SK-N-MC (cell line): Measurements from ENCODE around the gene LY86.

Source experiments
- DNase-seq: peaks from one replicate; pipeline ENCODE4 v3.0.0-alpha.2; 2011; ENCODE audit warnings: low read depth, low spot score
- H3K27ac ChIP-seq: fragments of 200-600 bp; sonication (generic); 2 replicates; pipeline ENCODE4 v1.5.1; 2016; ENCODE audit warnings: mixed run types
- H3K36me3 ChIP-seq: fragments of 200-600 bp; sonication (generic); 2 replicates; pipeline ENCODE4 v1.6.1; 2017; ENCODE audit warnings: antibody characterized with exemption, low read length, mixed read lengths; ENCODE audit not compliant: insufficient read depth
- H3K4me3 ChIP-seq: fragments of 200-600 bp; sonication (generic); 2 replicates; pipeline ENCODE4 v1.5.1; 2016
- H3K9ac ChIP-seq: fragments of 200-600 bp; sonication (generic); 2 replicates; pipeline ENCODE4 v1.8.0; 2017; ENCODE audit warnings: mixed run types, mixed read lengths; ENCODE audit not compliant: insufficient read length
- H3K9me3 ChIP-seq: fragments of 200-600 bp; sonication (generic); 2 replicates; pipeline ENCODE4 v1.6.1; 2017; ENCODE audit warnings: low read depth, mild to moderate bottlenecking, antibody characterized with exemption, low read length, moderate library complexity, mixed read lengths
- EZH2 ChIP-seq: fragments of 200-600 bp; sonication (generic); IDR thresholded peaks from one replicate; pipeline ENCODE4 v1.6.1; 2017; ENCODE audit warnings: antibody characterized with exemption
- FOXP2 ChIP-seq: optimal IDR thresholded peaks from 2 replicates; pipeline ENCODE3; 2011; ENCODE audit warnings: mild to moderate bottlenecking, moderate library complexity; ENCODE audit not compliant: insufficient read depth; ENCODE audit errors: extremely low read length, control extremely low read depth
- POLR2AphosphoS5 ChIP-seq: IDR thresholded peaks from 2 replicates; pipeline ENCODE4 v1.6.1; 2012; ENCODE audit warnings: mild to moderate bottlenecking, low read depth, low read length, borderline replicate concordance

LY86 gene

DNA sequence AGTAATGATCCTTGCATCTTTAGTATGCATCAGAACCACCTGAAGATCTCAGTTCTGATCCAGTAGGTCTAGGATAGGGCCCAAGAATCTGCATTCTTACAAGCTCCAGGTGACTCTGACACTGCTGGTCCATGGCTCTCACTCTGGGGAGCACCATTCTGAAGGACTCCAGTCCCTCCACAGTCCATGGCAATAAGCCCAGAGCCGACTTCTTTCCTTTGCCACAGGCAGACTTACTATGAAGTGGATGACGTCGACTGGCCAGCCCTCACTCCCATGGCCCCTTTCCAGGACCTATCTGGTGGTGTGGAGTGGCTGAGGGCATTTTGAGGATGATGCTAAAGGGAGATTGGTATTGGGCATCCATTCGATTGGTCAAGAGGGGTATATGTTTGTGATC lies 21.8 kb upstream of the LY86 start:
- no peak overlapping the region for H3K4me3 ChIP-seq
- H3K9ac ChIP-seq, result no peak overlapping the region
- no peak for TF ChIP-seq POLR2AphosphoS5
- H3K9me3 ChIP-seq, result no peaks in the 10 kb centered on the region
- no peaks in the 10 kb centered on the region for H3K36me3 ChIP-seq
- DNase-seq, result no peak
- no peak overlapping the region for H3K27ac ChIP-seq

DNA sequence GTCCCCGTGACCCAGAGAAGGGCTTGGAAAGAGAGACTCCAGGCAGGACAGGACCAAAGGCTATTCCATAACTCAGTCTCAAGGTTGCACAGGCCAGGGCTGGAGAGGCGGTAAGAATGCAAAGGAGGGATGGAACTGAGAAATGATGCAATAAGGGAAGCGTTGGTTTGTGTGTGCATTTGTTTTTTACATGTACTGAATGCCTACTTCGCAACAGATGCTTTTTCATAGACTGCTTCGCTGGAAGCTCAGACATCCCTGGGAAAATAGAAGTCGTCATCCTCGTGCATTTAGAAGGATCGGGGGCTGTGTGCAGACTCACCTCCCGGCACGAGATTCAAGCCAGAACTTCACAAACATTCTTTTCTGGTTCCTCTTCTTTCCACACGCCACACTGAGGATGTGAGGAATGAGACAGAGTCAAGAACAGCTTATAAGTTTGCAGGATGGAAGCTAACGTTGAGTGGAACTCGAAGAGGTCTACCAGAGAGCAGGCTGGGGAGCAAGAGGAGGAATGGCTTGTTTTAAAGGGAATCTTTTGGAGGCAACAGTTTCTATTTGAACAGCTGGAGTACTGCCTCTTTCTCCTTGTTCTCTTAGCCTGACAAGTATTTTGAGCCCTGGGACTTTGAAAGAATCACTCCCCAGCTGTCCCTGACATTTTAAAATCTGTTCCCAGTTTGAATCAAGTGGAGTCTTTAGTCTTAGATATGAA lies 19.3 kb upstream of the LY86 start:
- H3K36me3 ChIP-seq, result no peaks in the 10 kb centered on the region
- TF ChIP-seq EZH2, result no peak
- no peak for TF ChIP-seq POLR2AphosphoS5
- TF ChIP-seq FOXP2, result no peak
- no peak overlapping the region for H3K4me3 ChIP-seq
- no peaks in the 10 kb centered on the region for H3K9me3 ChIP-seq
- DNase-seq, result no peak
- no peak overlapping the region for H3K27ac ChIP-seq
- no peak overlapping the region for H3K9ac ChIP-seq

DNA sequence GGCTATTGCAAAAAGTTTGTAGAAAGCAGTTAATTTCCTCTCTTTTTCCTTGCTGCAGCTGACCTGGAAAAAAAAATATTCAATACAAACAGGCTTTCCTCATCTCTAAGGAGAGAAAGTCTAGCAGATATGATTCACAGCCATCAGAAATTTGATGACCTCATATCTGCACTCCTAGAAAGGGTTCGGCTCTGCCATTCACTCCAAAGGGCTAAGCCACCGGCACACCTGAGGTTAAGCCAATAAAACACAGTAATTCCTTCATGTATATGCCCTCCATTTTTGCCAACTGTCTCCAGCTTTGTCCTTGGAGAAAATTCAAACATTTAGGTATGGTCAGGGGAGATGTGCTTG lies 18.7 kb upstream of the LY86 start:
- TF ChIP-seq EZH2 (no peak), FOXP2 (no peak), POLR2AphosphoS5 (no peak)
- no peak for DNase-seq
- no peaks in the 10 kb centered on the region for H3K36me3 ChIP-seq
- H3K9me3 ChIP-seq, result no peaks in the 10 kb centered on the region
- no peak overlapping the region for H3K4me3 ChIP-seq
- H3K9ac ChIP-seq, result no peak overlapping the region
- H3K27ac ChIP-seq, result no peak overlapping the region

DNA sequence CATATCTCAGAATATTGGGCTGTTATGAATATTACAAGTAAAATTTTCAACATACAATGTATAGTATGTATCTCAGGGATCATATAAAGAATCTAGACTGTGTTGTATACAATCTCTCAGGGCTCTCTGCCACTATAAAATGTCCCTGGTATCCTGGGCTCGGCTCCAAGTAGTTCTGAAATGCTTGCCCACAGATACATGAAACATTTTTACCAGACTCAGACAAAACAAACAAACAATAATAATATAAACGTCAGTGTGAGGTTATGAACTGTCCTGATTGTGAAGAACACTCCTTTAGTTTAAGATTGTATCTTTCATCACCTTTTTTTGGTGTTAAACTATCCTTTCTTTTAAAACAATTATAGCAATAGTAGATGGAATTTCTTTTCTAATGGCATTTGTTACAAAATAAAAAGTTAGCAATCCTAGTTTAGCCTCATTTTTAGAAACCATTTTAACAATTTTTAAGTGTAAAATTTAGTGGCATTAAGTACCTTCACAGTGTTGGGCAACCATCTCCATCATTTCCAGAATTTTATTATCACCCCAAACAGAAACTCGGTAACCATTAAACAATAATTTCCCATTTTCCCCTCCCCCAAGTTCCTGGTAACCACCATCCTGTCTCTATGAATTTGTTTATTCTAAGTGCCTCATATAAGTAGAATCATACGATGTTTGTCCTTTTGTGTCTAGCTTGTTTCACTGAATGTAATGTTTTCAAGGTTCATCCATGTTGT lies 17.4 kb upstream of the LY86 start:
- no peak overlapping the region for H3K4me3 ChIP-seq
- no peaks in the 10 kb centered on the region for H3K36me3 ChIP-seq
- H3K9me3 ChIP-seq, result no peaks in the 10 kb centered on the region
- no peak overlapping the region for H3K27ac ChIP-seq
- no peak for TF ChIP-seq EZH2
- TF ChIP-seq FOXP2, result no peak
- no peak for TF ChIP-seq POLR2AphosphoS5
- DNase-seq, result no peak
- no peak overlapping the region for H3K9ac ChIP-seq

DNA sequence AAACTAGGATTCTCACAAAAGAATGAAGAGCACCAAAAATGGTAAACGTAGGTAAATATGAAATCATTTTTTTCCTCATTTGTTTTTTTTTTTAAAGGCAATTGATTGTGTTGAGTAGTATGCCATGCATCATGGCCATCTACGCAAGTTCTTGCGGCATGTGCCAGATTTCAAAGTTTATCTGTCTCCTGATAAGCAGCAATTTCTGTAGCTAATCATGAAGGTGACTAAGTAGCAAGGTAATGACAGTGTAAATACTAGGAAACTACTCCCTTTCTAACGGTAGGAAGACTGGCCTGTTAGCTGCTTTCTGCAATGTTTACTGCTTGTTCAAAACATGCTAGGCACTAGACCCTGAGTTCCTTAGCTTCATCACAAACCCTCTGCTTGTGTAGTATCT lies 13.4 kb upstream of the LY86 start:
- Histone ChIP-seq H3K4me3 (no peak overlapping the region), H3K36me3 (no peaks in the 10 kb centered on the region), H3K27ac (no peak overlapping the region), H3K9me3 (no peaks in the 10 kb centered on the region), H3K9ac (no peak overlapping the region)
- no peak for TF ChIP-seq EZH2
- TF ChIP-seq FOXP2, result no peak
- no peak for TF ChIP-seq POLR2AphosphoS5
- no peak for DNase-seq

DNA sequence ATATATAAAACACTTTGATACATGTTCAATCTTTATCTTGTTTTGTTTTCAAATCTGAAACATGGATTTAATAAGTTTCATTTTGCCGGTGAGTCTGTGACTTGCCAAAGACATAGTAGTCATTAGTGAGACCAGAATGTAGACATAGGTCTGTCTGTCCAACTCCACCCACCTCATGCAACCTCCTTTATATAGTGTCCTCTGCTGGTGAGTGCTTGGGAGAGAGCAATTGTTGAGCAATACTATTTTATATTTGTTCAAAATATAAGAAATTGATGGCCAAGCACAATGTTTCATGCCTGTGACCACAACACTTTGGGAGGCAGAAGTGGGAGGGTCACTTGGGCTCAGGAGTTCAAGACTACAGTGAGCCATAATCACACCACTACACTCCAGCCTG lies 10.8 kb upstream of the LY86 start:
- DNase-seq, result no peak
- no peaks in the 10 kb centered on the region for H3K9me3 ChIP-seq
- H3K9ac ChIP-seq, result no peak overlapping the region
- no peak overlapping the region for H3K27ac ChIP-seq
- H3K4me3 ChIP-seq, result no peak overlapping the region
- TF ChIP-seq FOXP2 (no peak), EZH2 (no peak), POLR2AphosphoS5 (no peak)
- no peaks in the 10 kb centered on the region for H3K36me3 ChIP-seq

DNA sequence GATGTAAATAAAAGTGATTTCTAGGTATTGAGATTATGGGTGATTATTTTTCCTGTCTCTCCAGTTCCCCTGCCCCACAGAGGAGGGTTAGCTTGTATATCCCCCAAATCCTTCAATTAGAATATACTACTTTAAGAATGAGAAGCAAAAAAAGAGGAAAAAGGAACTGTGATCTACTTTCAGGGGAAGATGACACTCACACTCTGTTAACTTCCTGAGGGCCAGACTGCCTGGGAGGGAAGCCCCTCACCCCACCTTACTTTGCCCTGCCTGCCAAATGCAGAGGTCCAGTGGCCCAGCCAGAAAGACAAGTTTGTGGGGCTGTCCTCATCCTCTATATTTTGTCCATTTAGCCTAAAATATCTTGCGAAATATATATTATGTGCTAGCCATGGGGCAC lies 9.2 kb upstream of the LY86 start:
- no peak for TF ChIP-seq FOXP2
- no peak for TF ChIP-seq EZH2
- no peak for TF ChIP-seq POLR2AphosphoS5
- DNase-seq, result no peak
- H3K27ac ChIP-seq, result no peak overlapping the region
- no peaks in the 10 kb centered on the region for H3K36me3 ChIP-seq
- no peak overlapping the region for H3K4me3 ChIP-seq
- H3K9me3 ChIP-seq, result no peaks in the 10 kb centered on the region
- no peak overlapping the region for H3K9ac ChIP-seq

DNA sequence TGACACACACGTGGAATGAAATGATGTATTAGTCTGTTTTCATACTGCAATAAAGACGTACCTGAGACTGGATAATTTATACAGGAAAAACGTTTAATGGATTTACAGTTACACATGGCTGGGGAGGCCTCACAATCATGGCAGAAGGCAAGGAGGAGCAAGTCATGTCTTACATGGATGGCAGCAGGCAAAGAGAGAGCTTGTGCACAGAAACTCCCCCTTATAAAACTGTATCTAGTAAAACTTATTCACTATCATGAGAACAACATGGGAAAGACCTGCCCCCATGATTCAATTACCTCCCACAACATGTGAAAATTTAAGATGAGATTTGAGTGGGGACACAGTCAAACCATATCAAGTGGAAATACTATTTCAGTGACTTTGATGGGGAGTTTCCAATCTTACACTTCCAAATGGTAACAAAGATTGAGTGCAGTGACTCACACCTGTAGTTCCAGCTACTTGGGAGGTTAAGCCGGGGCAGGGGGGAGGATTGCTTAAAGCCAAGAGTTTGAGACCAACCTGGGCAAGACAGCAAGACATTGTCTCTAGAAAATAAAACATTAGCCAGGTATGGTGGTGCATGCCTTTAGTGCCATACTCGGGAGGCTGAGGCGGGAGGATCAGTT lies 8.2 kb upstream of the LY86 start:
- no peak overlapping the region for H3K27ac ChIP-seq
- TF ChIP-seq EZH2, result no peak
- no peak for TF ChIP-seq FOXP2
- no peak for TF ChIP-seq POLR2AphosphoS5
- H3K36me3 ChIP-seq, result no peaks in the 10 kb centered on the region
- H3K9me3 ChIP-seq, result no peaks in the 10 kb centered on the region
- H3K9ac ChIP-seq, result no peak overlapping the region
- no peak for DNase-seq
- no peak overlapping the region for H3K4me3 ChIP-seq
